ENCODE data around the gene CRIP1.

The CRIP1 gene

GRCh38 chr14:105470350-105471296 lies 16.1 kb upstream of the CRIP1 start:
- DNase-seq (ENCODE audit: low read depth) = no peak

DNA sequence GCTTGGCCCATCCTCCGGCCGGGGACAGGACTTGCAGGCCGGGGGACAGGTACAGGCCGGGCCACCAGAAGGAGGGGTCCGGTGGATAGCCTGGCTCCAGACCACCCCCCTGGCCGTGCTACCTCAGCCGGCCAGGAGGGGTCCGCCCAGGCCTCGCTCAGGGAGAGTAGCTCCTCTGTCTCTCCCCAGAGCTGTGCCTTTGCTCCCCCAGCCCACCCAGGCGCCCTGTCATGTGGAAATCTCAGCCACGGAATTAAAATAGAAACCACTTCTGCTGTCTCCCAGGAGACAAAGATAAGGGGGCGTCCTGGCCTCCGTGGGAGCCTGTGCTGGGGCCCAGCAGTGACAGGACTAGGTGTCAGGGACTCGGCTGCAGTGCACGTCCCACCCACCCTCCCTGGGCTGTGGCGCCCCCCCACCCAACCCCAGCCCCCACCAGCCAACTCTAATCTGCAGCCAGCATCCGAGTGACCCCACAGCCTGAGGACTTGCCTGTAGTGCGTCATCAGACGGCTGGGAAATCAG lies 15.3 kb upstream of the CRIP1 start:
- DNase-seq (ENCODE audit: low read depth) = no peak

DNA sequence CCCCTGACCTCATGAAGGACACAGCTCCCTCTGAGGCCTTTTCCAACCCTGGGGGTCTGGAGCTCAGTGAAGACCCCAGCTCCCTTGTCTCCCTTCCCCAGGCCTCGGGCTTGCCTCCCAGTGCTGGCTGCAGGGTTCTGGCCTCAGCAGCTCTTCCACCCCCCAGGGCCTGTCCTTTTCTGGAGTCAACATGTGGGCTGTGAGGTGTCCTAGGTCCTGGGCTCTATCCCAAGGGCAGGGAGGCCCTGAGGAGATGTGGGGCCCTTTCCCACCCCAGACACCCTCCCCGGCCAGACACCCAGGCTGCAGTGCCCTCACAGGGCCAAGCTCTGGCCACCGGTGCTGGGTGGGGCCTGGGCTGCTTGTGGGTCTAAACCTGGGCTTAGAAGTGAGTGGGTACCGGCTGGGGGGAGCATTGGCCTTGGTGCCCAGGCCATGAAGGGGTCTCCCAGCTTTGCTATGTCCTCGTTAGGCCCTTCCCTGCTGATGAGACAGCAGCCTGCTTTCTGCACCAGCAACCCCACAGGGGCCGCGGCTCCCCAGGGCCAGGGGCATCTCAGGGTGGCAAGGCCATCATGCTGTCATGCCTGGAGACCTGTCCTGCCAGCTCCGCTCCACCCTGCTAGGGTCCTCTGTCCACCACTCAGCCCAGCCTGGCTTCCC lies 14.7 kb upstream of the CRIP1 start:
- no peak for DNase-seq (ENCODE audit: low read depth)

DNA sequence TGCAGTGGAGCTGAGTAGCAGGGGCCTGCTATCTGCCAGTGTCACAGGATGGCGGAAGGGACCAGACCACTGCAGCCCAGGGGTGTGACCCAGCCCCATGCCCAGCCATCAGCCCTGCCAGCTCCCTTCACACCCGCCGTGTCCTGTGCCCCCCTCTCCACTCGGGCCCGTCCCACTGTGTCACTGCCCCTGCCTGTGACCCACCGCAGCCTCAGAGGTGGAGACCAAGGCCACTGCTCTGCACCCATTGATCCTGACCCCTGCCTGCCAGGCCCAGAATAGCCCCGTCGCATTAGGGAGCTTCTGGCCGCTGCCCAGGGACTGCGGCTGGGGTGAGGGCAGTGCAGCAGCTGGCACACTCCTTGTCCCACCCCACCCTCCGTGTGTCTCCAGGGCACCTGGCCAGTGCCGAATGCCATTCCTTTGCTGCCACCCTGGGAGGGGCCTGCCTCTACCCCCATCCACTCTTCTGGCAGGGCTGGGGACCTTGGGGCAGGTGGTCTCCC lies 14.1 kb upstream of the CRIP1 start:
- DNase-seq (ENCODE audit: low read depth) = no peak

DNA sequence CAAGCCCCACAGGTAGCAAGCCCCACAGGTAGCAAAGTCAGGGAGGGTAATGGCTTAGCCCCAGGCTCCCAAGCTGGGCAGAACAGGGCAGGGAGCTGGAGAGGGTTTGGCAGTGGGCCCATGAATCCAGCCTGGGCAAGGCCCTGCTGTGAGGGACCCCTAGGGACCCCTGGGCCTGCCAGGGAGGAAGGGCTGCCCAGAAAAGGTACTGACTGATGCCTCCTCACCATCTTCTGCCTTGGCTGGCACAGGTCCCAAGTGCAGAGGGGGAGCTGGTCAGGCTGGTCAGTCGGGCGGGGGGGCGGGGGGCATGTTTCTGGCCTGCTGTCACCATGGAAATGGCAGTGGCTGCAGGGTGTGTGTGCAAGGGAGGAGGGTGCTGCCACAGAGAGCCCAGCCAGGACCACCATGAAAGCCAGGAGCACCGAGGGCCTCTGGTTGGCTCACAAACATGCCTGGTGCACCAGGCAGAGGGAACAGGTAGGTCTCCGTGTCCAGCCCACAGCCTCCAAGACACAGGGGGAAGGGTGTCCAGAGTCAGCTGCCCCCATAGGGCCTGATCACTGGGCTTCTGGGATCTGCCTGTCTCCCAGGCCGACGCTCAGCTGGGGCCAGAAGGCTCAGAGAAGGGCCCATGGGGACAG lies 13.5 kb upstream of the CRIP1 start:
- DNase-seq (ENCODE audit: low read depth) = no peak

- DNase-seq (ENCODE audit: low read depth) = no peak
Measured at GRCh38 chr14:105473677-105474482, 12.8 kb upstream of the CRIP1 start.

GRCh38 chr14:105474483-105475268 lies 12.0 kb upstream of the CRIP1 start, which contains the start of gene CRIP2:
CRIP2 (plus strand) TSS chr14:105474821; CDS start chr14:105474863, 42 bp downstream.
- no peak for DNase-seq (ENCODE audit: low read depth)

- no peak for DNase-seq (ENCODE audit: low read depth)
Measured at GRCh38 chr14:105475269-105476096, 11.2 kb upstream of the CRIP1 start.

GRCh38 chr14:105476097-105476830 lies 10.4 kb upstream of the CRIP1 start:
- DNase-seq (ENCODE audit: low read depth) = no peak

DNA sequence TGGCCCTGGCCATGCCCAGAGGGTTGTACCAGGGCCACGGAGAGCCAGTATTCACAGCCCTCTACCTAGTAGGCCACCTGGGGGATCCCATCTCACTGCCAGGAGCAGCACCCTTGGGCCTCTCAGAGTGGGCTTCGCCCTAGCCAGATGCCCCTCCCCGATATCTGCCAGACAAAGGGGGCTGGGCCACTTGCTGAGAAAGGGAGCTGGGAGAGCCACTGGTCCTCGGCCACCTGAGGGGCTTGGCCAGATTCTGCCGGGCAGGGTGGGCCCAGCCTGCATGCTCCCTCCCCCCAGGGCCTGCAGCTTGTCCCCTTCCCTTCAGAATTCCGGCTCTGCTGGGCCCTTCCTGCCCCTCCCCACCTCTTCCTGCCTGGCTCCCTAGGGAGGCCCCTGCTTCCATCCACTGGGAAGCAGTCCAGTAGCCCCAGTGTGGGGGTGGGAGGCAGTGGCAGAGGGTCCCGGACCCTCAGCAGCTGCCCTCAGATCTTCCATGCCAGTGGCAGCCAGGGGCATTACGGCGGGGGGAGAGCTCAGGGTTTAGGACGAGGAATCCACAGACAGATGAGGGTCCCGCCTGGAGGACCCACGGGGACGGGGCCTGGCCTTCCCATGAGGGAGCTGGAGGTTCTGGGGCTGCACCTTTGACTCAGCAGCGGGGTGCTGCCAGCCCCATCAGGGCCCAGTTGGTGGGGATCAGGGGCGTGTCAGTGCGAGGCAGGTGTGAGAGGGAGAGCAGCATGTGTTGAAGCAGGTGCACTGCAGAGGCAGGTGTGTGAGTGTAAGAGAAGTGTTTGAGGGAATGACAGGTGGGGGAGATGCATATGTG lies 9.6 kb upstream of the CRIP1 start:
- DNase-seq (ENCODE audit: low read depth) = no peak

DNA sequence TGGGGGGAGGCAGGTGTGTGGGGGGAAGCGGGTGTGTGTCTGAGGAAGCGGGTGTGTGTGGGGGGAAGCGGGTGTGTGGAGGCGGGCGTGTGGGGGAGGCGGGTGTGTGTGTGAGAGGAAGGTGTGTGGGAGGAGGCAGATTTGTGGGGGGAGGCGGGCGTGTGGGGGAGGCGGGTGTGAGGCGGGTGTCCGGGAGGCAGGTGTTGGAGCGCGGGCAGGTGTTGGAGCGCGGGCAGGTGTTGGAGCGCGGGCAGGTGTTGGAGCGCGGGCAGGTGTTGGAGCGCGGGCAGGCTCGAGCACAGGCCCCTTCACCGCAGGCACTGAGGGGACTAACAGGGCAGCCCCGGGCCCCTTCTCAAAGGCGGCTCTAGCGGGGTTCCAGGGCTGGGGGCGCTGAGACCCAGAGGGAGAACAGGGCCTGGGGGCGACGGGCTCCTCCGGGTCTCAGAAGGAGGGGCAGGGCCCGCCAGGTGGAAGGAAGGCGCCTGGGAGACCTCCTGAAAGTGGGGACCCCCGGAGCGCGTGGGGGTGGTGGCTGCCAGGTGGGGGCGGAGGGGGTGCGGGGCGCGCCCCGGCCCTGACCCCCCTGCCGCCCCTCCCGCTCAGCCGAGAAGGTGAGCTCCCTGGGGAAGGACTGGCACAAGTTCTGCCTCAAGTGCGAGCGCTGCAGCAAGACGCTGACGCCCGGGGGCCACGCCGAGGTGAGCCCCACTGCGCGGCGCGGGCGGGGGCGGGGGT lies 8.9 kb upstream of the CRIP1 start:
- DNase-seq (ENCODE audit: low read depth) = no peak

DNA sequence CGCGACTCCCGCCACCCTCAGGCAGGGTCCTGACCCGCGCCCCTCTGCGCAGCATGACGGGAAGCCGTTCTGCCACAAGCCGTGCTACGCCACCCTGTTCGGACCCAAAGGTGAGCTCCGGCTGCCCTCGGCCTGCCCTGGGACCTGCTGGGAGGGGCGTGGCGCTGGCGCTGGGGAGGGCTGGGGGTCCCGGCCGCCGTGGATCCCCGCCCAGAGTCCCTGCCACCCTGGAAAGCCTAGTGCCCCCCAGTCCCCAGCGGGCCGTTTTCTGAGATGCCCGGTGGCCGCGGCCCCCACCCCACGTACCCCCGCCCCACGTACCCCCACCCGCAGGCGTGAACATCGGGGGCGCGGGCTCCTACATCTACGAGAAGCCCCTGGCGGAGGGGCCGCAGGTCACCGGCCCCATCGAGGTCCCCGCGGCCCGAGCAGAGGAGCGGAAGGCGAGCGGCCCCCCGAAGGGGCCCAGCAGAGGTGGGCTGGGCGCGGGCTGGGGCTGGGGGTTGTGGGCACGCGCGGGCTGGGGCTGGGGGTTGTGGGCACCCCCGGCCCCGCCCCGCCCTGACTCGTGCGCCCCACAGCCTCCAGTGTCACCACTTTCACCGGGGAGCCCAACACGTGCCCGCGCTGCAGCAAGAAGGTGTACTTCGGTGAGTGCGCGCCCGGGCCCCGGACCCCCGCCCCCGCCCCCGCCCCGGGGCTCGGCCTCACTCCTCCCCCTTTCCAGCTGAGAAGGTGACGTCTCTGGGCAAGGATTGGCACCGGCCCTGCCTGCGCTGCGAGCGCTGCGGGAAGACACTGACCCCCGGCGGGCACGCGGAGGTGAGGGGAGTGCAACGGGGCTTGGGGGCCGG lies 8.1 kb upstream of the CRIP1 start:
- DNase-seq (ENCODE audit: low read depth) = no peak

- no peak for DNase-seq (ENCODE audit: low read depth)
Measured at GRCh38 chr14:105479431-105480158, 7.1 kb upstream of the CRIP1 start.

DNA sequence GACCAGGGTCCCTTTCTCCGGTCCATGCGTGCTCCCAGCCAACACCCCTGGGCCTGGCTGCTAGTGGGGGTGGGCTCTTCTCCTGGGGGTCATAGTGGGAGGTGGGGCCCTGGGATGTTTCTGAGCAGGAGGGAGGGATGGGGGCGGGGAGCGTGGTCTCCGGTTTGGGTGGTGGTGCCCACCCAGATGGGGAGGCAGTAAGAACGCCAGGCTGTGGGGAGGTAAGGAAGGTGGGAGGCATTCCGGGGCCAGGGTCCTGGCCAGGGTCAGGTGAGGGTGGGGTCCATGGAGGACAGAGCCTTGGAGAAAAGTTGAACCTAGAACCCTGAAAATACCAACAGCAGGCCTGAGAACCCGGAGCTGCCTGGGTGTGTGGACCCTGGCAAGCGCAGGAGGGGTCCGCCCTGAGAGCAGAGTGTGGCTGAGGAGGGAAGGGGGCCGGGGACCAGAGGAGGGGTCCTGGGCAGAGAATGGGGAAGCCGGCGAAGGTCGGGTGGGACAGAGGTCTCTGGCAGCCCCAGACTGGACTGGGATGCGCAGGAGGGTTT lies 6.4 kb upstream of the CRIP1 start:
- no peak for DNase-seq (ENCODE audit: low read depth)

All from non-pigmented ciliary epithelial cell (primary cell).